DND-41 (cell line): ENCODE results near the gene PTPRC.

Source experiments
- CTCF ChIP-seq: IDR thresholded peaks from 2 replicates; pipeline ENCODE4 v1.5.1; 2012; ENCODE audit warnings: borderline replicate concordance, low read length, moderate library complexity, mild to moderate bottlenecking; ENCODE audit not compliant: poor library complexity, severe bottlenecking; ENCODE audit errors: extremely low read depth
- EZH2 ChIP-seq: IDR thresholded peaks from 3 replicates; pipeline ENCODE4 v1.6.1; 2012; ENCODE audit warnings: borderline replicate concordance, low read depth, mild to moderate bottlenecking, moderate library complexity, low read length, inconsistent platforms; ENCODE audit not compliant: severe bottlenecking

- TF ChIP-seq EZH2: no peak
- peak; percentile 46 for TF ChIP-seq CTCF
Observed at GRCh38 chr1:198756470-198756869, 117.6 kb downstream of the PTPRC start.
